Transverse colon (tissue), 4 donors: ENCODE data around the gene PIAS3.

ENCODE experiments used
- CTCF ChIP-seq, 5 experiments: fragments of 200-600 bp in 3 of 5; fragments of 450-650 bp in 2 of 5; sonication (generic) in 3 of 5; IDR thresholded peaks; 1 replicate in 2 of 5; 2 replicates in 3 of 5; pipeline ENCODE4 v1.5.1; 2016 to 2017; ENCODE audit warnings: antibody characterized with exemption in 5 of 5, inconsistent platforms in 3 of 5, mild to moderate bottlenecking in 2 of 5, moderate library complexity in 1 of 5
- EP300 ChIP-seq: sonication (generic); formaldehyde crosslinking; IDR thresholded peaks from one replicate; pipeline ENCODE4 v1.6.1; 2017; ENCODE audit warnings: antibody characterized with exemption, low read depth
- POLR2A ChIP-seq: fragments of 450-650 bp; IDR thresholded peaks from one replicate; pipeline ENCODE4 v1.6.1; 2016; ENCODE audit warnings: antibody characterized with exemption, mild to moderate bottlenecking, moderate library complexity
- POLR2AphosphoS5 ChIP-seq, 3 donors: sonication (generic); formaldehyde crosslinking; IDR thresholded peaks; one replicate each; pipeline ENCODE4 v1.6.1; 2016; ENCODE audit warnings: antibody characterized with exemption in 3 of 3

- TF ChIP-seq CTCF (IDR thresholded peaks at IDR 0.05) (no peak), POLR2AphosphoS5 (IDR thresholded peaks at IDR 0.05) (no peak), EP300 (no peak), POLR2A (no peak)
These were observed 48.3 kb upstream of the PIAS3 start for GRCh38 chr1:145906954-145907753.
